SHP77 treated with DMSO at 0.1 percent for 48 hours (cell line): ENCODE data around the gene NEK6.

Experiments
- DNase-seq: peaks from one replicate; lab custom pipeline; 2025; lab: John Stamatoyannopoulos, UW

NEK6 gene

DNA sequence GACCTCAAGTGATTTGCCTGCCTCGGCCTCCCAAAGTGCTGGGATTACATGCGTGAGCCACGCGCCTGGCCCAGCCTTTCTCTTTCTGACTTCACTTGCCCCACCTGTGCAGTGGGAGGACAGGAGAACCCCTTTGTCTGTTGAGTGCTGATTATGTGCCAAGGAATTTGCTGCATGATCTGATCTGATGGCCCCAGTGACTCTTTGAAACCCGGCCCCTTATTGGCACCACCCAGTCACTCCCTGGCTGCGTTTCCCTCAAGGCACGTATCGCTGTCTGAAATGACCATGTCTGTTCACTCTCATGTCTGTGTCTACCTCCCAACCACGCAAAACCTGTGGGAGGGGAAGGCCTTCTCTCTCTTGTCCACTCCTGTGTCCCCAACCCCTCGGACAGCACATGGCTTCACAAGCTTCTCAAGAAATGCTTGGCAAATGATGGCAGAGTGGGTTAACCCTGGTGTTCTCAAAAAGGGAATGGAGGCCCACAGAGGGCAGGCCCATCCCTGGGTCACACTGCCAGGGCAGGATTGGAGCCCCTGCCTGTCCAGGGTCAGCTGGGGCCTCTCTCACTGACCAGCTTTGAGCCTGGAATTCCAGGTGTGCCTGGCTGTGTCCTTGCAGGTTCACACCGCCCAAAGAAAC lies 21.9 kb downstream of the NEK6 start:
- DNase-seq, result no peak

DNA sequence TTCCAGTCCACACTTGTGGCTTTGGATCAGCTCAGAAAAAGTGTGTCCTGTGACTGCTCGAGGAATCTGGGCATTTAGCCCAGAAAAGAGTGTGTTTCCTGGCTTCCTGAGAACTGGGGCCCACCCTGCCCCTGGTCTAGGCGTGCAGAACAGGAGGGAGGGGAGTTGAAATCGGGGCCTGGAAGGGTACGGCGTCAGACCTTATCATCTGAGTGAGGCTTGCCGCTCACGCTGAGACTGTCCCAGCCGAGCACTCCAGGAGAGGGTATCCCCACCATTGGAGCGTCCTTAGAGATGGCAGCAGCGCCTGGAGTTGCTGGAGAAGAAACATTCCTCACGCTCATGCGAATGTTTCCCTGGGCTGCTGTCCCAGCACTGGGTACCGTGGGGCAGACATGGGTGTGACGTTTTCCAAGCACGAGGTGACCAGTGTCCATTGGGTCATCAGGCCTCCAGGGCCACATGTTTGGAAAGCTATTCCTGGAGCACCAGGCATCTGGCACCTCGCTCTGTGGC lies 22.5 kb downstream of the NEK6 start:
- DNase-seq, result no peak

DNA sequence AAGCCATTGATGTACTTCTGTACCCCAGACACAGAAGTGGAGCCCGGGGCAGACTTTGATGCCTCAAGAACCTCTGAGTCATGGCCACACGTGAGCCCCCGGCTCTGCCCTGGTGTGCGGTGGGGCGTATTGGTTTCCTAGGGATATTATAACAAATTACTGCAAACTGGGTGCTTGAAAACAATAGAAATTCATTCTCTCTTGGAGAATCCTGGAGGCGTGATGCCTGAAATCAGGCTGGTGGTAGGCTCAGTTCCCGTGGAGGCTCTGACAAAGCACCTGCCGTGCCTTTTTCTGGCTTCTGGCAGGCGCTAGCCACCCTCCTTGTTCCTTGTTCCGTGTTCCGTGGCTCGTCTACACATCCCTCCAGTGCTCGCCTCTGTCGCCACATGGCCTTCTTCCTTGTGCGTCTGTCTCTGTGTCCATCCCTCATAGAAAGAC lies 24.2 kb downstream of the NEK6 start:
- no peak for DNase-seq

DNA sequence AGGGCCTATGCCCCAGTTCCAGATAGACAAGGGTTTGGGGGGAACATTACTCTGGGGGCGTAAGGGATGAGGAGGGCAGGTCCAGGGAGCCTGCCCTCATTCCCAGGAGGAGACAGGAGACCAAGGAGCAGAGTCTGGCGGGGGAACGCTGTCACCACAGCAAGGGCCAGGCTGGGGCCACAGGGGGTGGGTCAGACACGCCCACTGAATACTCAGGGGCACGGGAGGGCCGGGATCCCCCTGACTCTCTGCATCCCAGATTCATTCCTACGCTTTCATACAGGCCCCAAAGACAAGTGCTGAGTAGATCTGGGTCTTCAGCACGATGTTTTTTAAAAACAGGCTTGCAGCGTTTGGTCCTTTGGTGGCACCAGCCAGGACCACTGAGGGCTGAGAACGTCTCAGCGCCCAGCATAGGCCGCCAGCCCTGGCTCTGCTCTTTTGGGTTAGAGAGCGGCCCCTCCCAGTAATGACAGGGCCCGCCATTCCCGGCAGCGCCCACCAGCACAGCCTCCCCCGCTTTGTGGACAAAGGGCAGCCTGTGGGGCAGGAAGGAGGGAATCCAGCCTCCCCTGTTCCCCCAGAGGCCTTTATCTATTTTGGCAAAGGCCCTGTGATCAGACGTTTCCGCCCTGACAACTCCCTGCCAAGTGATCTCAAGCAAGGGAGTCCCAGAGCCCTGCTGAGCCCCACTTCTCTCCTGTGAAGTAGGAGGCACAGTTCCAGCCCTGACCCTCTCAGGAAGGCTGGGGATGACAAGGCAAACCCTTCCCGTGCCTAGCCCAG lies 24.9 kb downstream of the NEK6 start:
- DNase-seq, result no peak

DNA sequence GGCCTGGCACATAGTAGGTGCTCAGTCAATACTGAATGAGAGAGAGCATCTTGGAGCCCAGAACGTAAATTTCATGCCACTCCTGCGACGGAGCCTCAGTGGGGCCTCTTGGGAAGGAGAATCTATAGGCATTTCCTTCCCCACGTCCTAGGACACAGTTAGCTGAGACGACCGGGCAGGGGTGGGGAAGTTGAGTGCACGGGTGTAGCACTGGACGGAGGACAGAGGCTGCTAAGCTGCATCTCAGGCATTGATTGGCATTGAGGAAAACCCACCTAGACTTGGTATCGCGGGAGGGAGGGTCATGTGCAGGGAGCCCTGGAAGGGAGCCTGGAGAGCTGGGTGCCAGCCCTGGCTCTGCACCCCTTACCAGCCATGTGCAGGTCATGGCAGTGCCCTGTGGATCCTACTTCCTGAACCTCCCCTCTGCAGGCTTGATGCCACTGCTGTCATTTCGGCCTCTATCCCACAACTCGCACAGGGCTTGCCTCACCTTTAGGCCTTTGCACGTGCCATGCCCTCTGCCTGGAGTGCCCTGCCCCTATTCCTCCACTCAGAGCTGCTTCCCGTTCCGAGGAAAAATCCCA lies 25.6 kb downstream of the NEK6 start:
- no peak for DNase-seq

DNA sequence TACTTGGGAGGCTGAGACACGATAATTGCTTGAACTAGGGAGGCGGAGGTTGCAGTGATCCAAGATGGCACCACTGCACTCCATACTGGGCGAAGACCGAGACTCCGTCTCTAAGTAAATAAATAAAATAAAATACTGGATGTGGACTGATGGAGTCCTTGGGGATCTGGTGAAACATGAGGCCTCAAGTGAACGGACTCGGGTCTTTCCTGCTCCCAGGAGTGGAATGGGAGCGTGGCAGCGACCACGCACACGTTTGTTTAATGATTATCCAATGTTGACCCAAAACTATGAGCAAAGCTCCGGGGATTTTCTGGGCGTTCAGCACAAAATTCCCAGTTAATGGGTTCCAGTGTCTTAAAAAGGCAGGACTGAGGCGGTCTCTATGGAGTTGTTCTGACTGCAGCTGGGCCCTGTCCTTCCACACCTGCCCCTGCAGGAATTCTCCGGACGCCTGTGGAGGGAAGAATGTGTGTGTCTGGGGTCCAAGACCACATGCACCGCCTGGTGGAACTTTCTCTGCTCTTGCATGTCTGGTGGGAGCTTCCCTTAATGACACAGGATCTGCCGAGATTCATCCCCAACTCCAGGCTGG lies 26.6 kb downstream of the NEK6 start:
- no peak for DNase-seq

DNA sequence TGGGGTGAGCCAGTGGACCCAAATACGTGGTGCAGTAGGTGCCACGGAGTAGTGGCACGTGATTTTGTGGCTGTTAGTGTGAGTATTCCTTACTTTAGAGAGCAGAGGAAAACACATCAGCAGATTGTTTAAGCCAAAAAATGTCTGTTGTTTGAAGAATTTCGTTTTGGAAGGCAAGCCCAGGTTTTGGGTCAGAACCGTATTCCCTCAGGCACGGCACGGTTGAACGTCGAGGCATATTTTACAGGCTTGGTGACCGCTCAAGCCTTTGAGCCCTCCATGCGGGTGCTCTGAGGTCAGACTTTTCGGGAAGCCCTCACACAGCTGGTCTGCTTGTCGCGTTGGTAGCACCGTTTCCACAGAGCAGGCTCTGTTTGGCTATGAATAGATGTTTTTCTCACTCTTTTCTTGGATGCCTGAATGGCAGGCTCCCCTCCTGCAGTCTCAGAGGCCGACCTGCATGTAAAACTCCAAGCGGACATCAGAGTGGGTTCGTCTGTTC lies 27.2 kb downstream of the NEK6 start:
- DNase-seq, result no peak

DNA sequence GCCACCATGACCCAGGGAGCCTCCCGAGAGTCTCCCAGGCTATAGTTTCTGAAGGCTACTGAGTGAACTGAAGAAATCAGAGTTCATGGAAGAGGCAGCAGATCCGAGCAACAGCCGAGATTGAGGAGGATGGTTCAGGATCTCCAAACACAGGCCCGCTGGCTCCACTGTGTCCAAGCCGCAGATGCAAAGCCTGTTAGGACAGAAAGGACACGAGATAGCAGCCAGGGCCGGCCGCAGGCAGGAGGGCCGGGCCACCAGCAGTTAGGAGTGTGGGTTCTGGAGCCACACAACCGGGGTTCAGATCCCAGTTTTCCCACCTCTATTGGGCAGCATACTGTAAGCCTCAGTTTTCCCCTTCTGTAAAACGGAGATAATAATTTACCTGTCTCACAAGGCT lies 27.7 kb downstream of the NEK6 start:
- DNase-seq, result no peak

DNA sequence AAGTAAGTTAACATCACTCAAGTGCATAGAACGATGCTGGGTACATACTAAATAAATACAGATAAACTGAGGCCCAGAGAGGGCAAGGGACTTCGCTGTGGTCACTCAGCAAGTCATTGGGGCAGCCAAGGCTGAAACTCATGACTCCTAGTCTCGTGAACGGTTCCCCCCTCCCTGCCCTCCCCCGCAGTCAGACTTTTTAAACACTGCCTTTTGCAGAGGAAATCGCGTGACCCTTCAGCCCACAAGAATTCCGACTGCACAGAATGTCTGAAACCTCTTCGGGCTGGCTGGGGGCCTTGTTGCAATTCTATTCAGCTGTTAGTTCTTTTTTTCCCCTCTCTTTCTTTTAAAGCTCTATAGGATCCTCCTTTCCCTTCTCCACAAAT lies 28.1 kb downstream of the NEK6 start:
- DNase-seq, result no peak

DNA sequence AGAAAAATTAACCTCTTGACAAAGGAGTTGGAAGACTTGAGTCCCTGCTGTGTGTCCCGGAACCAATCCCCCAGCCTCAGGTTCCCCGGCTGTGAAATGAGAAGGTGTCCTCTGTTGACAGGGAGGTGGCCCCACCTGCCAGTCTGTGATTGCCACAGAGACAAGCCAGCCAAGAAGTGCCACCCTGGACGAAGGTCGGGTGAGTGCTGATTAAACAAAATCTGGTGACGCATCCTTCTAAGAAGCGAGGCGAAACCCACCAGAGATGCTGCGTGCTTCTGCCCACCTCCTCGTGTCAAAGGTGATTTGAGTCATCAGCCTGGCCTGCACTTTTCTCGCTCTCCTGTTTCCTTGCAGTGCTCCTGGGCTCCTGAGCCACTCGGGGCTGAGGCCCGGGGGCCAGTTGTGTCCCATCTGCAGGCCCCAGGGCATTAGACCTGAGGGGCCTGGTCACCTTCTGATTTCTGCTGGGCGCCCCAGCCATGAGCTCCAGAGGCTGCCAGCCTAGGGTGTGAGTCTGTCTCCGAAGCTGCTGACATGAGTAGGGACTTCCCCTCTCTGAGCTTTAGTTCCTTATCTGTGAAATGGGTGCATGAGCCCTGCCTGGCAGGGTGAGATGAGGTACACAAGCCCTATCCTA lies 28.7 kb downstream of the NEK6 start:
- DNase-seq, result no peak

DNA sequence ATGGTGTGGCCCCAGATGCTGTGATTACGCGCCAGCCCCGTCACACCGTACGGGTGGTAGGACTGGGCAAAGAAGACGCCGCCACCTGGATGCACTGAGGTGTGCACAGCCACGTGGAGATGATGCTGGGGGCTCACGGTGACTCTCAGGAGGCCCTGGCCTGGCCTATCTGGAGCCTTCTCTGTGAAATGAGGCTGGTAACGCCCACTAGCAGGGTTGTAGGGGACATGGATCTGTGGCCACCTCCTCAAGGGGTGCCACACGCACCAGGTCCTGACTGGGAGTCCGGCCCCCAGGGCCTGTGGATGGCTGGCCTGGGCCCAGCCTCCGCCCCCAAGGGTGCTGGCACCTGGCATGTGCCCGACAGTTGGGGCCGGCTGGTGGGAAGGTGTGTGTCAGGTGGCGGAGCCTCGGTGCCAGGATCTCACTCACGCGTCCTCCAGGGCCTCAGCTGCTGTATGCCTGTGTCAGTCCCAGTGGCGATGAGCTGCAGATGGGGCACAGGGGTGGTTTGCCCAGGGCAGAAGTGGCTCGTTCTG lies 32.4 kb downstream of the NEK6 start:
- no peak for DNase-seq

DNA sequence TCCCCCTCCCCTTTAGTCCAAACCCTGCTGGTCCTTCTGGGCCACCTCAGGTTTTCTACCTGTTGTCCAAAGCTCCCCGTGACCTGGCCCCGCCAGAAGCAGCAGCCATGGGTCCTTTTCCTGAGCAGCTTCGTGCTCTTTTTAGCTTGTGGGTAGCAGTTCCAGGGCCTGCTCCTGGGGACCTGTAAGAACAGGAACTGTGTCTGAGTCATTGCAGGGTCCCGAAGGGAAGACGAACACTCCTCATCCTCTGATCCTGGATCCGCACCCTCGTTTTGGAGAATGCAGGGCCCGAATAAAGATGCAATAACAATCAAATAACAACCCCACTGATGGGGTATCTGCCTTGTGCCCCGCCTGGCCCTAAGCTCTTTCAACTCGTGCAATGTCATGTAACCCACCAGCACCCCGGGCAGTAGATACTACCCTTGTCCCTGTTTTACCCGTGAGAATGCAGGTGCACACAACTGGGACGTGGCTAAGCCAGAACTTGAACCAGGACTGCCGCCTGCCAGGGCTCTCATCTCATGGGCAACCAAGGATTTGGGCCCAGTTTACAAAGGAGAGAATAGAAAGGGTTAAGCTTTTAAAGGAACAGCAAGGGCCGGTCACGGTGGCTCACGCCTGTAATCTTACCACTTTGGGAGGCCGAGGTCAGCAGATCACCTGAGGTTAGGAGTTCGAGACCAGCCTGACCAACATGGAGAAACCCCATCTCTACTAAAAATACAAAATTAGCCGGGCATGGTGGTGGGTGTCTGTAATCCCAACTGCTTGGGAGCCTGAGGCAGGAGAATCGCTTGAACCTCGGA lies 33.2 kb downstream of the NEK6 start:
- DNase-seq, result no peak

DNA sequence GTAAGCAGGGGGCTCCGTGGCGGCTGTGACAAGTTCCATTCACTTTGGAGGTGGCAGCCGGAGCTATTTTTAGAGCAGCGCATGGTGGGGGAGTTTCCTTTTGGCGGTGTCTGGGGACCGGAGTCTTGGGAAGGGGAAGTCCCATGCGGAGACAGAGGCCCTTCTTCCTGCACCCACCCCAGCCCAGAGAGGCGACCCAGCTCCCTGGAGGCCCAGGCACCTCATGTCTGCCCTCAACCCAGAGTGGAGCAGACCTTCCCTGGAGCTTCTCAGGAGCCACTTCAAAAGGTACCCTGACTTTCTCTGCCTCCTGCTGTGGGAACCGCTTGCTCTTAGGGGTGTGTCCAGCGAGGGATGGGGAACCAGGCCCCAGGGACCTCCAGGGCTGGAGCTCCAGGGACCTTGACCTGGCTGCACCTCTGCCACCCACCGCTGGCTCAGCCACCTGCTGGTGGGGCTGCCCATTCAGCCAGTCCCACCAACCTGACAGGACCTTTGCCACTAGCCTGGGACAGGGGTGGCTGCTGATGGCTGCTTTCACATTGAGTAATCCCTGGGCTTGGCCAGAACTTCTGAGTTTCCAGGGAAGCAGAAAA lies 34.1 kb downstream of the NEK6 start:
- no peak for DNase-seq

DNA sequence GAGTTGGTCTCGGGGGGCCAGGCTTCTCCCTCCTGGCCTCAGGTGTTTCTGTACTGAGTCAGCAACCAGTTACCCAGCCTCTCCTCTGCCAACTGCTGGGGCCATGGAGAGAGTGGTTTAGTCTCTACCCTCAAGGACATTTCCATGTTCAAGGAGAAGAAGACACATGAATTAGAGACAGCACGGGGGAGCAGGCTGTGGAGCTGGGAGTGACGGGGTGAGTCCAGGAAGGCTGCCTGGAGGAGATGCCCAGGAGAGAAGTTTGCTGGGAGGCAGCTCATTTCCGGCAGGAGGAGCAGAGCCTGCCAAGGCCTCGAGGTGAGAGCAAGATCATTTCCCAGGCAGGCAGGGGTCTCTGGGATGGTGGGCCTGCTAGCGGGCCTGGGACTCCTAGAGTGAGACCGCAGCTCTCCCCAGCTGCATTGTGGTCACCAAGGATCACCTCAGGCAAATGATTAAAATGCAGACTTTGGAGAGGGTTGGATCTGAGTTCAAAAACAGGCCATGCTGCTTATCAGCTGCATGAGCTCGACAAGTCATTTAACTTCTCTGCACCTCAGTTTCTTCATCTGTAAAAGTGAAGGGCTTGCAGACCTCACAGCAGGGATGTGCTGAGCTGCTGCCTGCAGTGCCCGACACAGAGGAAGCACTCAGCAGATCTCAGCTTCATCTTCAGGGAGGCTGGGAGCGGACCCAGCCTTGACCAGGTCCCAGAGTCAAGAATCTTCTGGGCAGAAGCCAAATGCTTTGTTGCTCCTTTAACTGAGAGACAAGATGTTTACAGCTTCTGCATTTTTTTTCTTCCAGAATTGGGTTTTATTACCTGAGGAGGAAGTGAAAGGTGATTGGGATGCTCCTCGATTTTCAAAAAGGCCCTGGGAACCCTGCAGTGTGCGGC lies 35.2 kb downstream of the NEK6 start:
- DNase-seq, result no peak

DNA sequence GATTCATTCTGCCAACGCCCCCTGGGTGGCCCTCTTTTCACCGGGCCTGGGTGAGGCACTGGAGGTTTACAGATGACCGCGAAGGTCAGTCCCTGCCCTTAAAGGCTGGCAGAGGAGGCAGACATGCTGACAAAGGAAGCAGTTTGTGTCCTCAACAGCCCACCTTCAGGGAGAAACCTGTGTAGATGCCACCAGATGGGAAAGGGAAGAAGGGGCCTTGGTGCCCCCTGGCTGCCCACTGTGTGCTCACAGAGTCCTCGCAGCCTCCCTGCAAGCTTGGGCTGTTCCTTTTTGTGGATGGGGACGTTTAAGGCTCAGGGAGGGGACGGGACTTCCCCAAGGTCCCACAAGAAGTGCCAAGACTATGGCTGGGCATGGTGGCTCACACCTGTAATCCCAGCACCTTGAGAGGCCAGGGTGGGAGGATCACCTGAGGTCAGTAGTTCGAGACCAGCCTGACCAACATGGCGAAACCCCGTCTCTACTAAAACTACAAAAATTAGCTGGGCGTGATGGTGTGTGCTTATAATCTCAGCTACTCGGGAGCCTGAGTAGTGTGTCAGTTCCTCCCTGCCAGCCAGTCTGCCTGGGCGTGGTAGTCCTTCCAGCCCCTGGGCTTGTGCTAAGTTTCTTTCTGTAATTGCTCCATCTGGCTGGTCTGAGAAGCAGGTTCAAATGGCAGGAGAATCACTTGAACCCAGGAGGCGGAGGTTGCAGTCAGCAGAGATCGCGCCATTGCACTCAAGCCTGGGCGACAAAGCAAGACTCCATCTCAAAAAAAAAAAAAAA lies 36.2 kb downstream of the NEK6 start:
- DNase-seq, result no peak

DNA sequence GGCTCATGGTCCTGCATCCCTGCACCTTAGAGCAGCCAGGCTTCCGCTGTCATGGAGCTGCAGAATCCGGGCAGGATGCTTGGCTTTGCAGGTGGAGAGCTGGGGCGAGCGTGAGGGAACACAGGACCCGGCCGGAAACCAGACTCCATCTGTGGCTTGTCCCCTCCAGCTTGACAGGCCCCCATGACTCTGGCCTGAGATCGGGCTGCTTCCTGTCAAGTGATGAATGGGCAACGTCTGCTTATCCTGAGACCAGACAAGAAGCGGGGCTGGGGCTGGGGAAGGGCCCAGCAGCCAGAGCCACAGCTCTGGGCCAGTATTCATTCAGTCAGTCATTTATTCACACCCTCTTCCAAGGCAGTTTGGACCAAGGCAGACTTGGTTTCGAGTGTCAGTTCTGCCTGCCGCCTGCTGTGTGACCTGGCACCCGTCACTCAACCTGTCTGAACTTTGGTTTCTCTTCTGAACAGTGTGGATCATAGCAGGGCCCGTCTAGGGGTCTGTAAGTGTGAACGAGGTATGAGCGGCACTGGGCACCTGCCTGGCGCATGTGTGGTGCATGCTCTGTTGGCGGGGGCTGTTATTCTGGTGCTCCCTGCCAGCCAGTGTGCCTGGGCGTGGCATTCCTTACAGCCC lies 37.5 kb downstream of the NEK6 start:
- DNase-seq, result no peak

DNA sequence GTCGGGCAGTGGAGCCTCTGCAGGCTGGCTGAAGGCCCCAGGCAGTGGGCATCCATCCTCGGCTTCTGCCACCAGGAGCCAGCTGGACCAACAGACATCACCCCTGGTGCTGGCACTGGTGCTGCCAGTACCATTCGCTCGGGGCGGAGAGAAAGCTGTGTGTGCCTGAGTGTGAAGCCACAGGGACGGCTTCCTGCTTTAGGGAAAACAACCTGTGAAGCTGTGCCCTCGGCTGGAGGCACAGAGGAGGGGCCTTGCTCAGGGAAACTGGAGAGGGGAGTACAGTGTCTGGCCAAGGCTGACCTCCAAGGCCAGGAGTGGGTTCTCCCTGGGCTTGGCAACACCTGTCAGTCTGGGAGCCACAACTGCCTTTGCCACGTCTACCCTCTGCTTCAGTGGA lies 38.3 kb downstream of the NEK6 start:
- no peak for DNase-seq
